Calu3 (cell line): ENCODE results near the gene LRBA. TPM values are rescaled to one million over a fixed set of nuclear protein-coding genes. Genes with fewer than 3 reads are reported as not detected.

Experiments used
- BruUV-seq: library from RNA; stranded (reverse); fragments of 400-500 nt; replicated peaks from 2 replicates; lab custom pipeline; 2021; lab: Mats Ljungman, UMichigan
- CTCF ChIA-PET: fragments of 300-600 bp; sonication (Branson Sonifier 250); formaldehyde crosslinking; loops from one replicate; lab custom pipeline; 2022; ENCODE audit warnings: antibody characterized with exemption; lab: Charles Lee
- DNase-seq: peaks from one replicate; pipeline ENCODE4 v3.0.0; 2022
- H3K27ac Mint-ChIP-seq: one replicate; pipeline ENCODE4 v1.8.0; 2022; ENCODE audit warnings: mixed read lengths; ENCODE audit not compliant: unreplicated experiment
- H3K27me3 Mint-ChIP-seq: one replicate; pipeline ENCODE4 v1.8.0; 2022; ENCODE audit warnings: mixed read lengths; ENCODE audit not compliant: unreplicated experiment
- H3K36me3 Mint-ChIP-seq: one replicate; pipeline ENCODE4 v1.8.0; 2022; ENCODE audit warnings: mild to moderate bottlenecking, moderate library complexity, mixed read lengths; ENCODE audit not compliant: insufficient read depth, unreplicated experiment
- H3K4me1 Mint-ChIP-seq: one replicate; pipeline ENCODE4 v1.8.0; 2022; ENCODE audit warnings: mild to moderate bottlenecking, low read depth, mixed read lengths; ENCODE audit not compliant: unreplicated experiment
- H3K4me3 Mint-ChIP-seq: one replicate; pipeline ENCODE4 v1.8.0; 2022; ENCODE audit warnings: mild to moderate bottlenecking, low read depth, moderate library complexity, mixed read lengths; ENCODE audit not compliant: unreplicated experiment
- H3K9me3 Mint-ChIP-seq: one replicate; pipeline ENCODE4 v1.8.0; 2022; ENCODE audit warnings: low read depth, mixed read lengths; ENCODE audit not compliant: unreplicated experiment
- intact Hi-C: fragments of 100-400 bp; cut with micrococcal nuclease; formaldehyde crosslinking; loops from one replicate; pipeline ENCODE4 v1.10.0; 2022; ENCODE audit not compliant: unreplicated experiment
- total RNA-seq: library from RNA; stranded (reverse); gene quantifications from 2 replicates; pipeline ENCODE4 v1.2.3, GENCODE V29; 2022
- TF ChIP-seq, protein P1 (sequence below): fragments of 200-600 bp; IDR thresholded peaks from one replicate; pipeline ENCODE4 v1.8.0; 2022; ENCODE audit warnings: antibody characterized with exemption; ENCODE audit not compliant: unreplicated experiment

Gene LRBA
- total RNA-seq, 1 experiment from 2014 or later, result 49.0 TPM

DNA sequence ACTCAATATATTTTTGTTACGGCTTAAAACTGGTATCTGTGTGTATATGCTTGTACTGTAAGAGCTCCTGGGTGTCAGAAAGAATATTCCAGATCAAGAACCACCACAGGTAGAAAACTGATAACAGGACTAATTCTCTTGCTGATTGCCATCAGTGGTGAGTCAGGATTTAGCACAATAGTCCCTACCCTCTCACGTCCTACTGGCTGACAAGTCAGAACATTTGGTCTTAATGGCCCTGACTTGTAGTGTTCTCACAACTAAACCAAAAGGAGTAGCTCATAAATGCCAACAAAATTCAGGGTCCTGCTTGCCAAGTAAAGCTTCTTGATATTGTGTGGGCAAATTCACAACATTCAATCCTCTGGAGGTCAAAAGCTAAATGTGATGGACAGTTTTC, 538.3 kb downstream of the LRBA start:
- Mint-ChIP-seq H3K9me3 (no peaks in the 10 kb centered on the region), H3K4me1 (no peaks in the 10 kb centered on the region)
- CTCF ChIA-PET, result interaction anchor here (0.8 kb wide), 1 partner anchor 8 kb away, joined by 3 read pairs; no protein-coding TSS in a partner anchor

DNA sequence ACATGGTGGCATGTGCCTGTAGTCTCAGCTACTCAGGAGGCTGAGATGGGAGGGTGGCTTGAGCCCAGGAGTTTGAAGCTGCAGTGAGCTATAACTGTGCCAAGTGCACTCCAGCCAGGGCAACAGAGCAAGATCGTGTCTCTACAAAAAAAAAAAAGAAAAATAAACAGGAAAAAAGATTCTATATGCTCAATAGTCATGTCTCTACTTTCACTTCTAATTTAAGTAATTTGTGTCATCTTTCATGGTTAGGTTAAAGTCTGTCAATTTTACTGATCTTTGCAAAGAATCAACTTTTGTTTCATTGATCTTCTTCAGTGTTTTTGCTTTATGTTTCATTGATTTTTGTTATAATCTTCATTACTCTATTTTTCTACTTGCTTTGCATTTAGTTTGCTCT, 539.3 kb downstream of the LRBA start:
- Mint-ChIP-seq H3K27ac (no peak overlapping the region), H3K36me3 (no peaks in the 10 kb centered on the region), H3K9me3 (no peaks in the 10 kb centered on the region), H3K4me1 (no peaks in the 10 kb centered on the region), H3K4me3 (no peak overlapping the region), H3K27me3 (no peaks in the 10 kb centered on the region)
- BruUV-seq, result no TSS peak
- intact Hi-C loops, result no loop called here
- CTCF ChIA-PET, result no interaction called here
- no peak for DNase-seq
- TF ChIP-seq, protein P1, sequence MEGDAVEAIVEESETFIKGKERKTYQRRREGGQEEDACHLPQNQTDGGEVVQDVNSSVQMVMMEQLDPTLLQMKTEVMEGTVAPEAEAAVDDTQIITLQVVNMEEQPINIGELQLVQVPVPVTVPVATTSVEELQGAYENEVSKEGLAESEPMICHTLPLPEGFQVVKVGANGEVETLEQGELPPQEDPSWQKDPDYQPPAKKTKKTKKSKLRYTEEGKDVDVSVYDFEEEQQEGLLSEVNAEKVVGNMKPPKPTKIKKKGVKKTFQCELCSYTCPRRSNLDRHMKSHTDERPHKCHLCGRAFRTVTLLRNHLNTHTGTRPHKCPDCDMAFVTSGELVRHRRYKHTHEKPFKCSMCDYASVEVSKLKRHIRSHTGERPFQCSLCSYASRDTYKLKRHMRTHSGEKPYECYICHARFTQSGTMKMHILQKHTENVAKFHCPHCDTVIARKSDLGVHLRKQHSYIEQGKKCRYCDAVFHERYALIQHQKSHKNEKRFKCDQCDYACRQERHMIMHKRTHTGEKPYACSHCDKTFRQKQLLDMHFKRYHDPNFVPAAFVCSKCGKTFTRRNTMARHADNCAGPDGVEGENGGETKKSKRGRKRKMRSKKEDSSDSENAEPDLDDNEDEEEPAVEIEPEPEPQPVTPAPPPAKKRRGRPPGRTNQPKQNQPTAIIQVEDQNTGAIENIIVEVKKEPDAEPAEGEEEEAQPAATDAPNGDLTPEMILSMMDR, result no peak

More for the DNA sequence above, 538.3 kb downstream of the LRBA start:
- Mint-ChIP-seq H3K36me3 (no peaks in the 10 kb centered on the region), H3K4me3 (no peak overlapping the region), H3K27me3 (no peaks in the 10 kb centered on the region), H3K27ac (no peak overlapping the region)
- intact Hi-C loops, result no loop called here
- no peak for DNase-seq
- TF ChIP-seq, protein P1, result no peak
- no TSS peak for BruUV-seq

DNA sequence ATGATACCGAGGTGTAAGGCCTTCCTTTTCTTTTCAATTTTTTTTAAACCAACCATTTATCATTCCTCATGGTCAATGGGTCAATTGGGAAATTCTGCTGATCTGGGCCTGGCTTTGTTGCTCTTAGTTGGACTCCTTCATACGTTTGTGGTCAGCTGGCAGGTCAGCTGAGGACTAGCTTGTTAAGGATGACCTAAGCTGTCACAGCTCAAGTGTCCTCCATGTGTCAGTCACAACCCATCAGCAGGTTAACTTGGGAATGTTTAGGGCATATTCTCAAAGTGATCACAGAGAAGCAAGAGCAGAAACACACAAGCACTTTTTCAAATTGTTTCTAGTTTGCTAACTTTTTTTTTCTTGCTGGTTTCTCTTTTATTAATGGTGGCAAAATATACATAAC, 550.6 kb downstream of the LRBA start:
- BruUV-seq, result no TSS peak
- Mint-ChIP-seq H3K9me3 (no peaks in the 10 kb centered on the region), H3K27ac (no peak overlapping the region), H3K4me1 (no peaks in the 10 kb centered on the region), H3K4me3 (no peak overlapping the region), H3K27me3 (no peaks in the 10 kb centered on the region), H3K36me3 (no peaks in the 10 kb centered on the region)
- CTCF ChIA-PET, result interaction anchor here (0.7 kb wide), 1 partner anchor 125 kb away, joined by 3 read pairs; no protein-coding TSS in a partner anchor
- DNase-seq, result no peak
- TF ChIP-seq, protein P1, result no peak
- intact Hi-C loops, result no loop called here

DNA sequence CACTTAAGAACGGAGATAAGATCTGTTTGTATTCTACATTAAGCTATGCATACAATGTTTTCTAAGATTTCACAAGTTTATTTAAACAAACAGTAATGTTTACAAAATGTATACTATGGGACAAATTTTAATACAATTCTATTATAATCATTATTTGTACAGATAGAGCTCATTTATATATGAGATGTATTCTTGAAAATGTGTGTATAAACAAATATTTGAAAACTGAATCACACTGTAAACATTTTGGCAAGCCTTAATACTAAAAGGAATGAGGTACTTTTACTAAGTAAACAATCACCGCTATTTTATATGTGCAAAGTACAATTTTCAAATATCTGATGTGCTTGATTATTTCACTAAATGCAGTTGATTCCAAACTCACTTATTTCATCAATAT, 552.3 kb downstream of the LRBA start:
- Mint-ChIP-seq H3K4me1 (no peaks in the 10 kb centered on the region), H3K27me3 (no peaks in the 10 kb centered on the region), H3K36me3 (no peaks in the 10 kb centered on the region), H3K27ac (no peak overlapping the region), H3K9me3 (no peaks in the 10 kb centered on the region), H3K4me3 (no peak overlapping the region)
- intact Hi-C loops, result no loop called here
- no peak for DNase-seq
- CTCF ChIA-PET, result interaction anchor here (0.6 to 0.8 kb wide), 2 partner anchors 286 to 565 kb away, joined by 3 to 4 read pairs; no protein-coding TSS in a partner anchor
- BruUV-seq, result no TSS peak
- TF ChIP-seq, protein P1, result no peak
